PFSK-1 (cell line): Measurements from ENCODE around the gene TSSK6.

ENCODE experiments used
- REST ChIP-seq, 2 experiments: IDR thresholded peaks; 2 replicates each; pipeline versions ENCODE4 v1.6.1 to v1.8.0; 2011 to 2012; ENCODE audit warnings: low read depth in 2 of 2, low read length in 2 of 2, control low read depth in 1 of 2, inconsistent platforms in 1 of 2, mild to moderate bottlenecking in 1 of 2, moderate library complexity in 1 of 2; ENCODE audit not compliant: insufficient read depth in 1 of 2
- SIN3A ChIP-seq: IDR thresholded peaks from 2 replicates; pipeline ENCODE4 v1.6.1; 2012; ENCODE audit warnings: mild to moderate bottlenecking, low read length, moderate library complexity, borderline replicate concordance; ENCODE audit not compliant: insufficient read depth

- TF ChIP-seq REST (IDR thresholded peaks at IDR 0.05; ENCODE audit: insufficient read depth in 1 of 2, low read depth in 2 of 2, low read length in 2 of 2): no peak
- TF ChIP-seq SIN3A: no peak
These were observed 8.8 kb downstream of the TSSK6 start for GRCh38 chr19:19506592-19506991.
